Activated CD4-positive, alpha-beta T cell treated with anti-CD3 and anti-CD28 coated beads, Interleukin-2, amount 10 ng/mL, durations not matched to agents 7 days and 5 days (primary cell): Measurements from ENCODE around the gene CNBD2. TPM values are rescaled to one million over a fixed set of nuclear protein-coding genes. Genes with fewer than 3 reads are reported as not detected.
"Not testable (repeated sequence)": the region's sequence is repeated elsewhere in the genome, so short reads cannot be mapped to it uniquely, and the experiment has no call there.

Source experiments
- CTCF ChIA-PET: fragments of 350-600 bp; sonication (Branson Sonifier 250); formaldehyde crosslinking; loops from one replicate; lab custom pipeline; 2021; ENCODE audit warnings: antibody characterized with exemption; lab: Charles Lee
- POLR2A ChIA-PET: fragments of 350-600 bp; sonication (Branson Sonifier 250); formaldehyde crosslinking; loops from one replicate; lab custom pipeline; 2021; ENCODE audit warnings: antibody characterized with exemption; lab: Charles Lee
- DNase-seq: peaks from one replicate; pipeline ENCODE4 v3.0.0-alpha.2; 2020
- H3K27ac Mint-ChIP-seq: one replicate; pipeline ENCODE4 v1.8.0; 2021; ENCODE audit warnings: mild to moderate bottlenecking, moderate library complexity, mixed read lengths
- H3K27me3 Mint-ChIP-seq: one replicate; pipeline ENCODE4 v1.8.0; 2021; ENCODE audit warnings: mixed read lengths
- H3K36me3 Mint-ChIP-seq: one replicate; pipeline ENCODE4 v1.8.0; 2021; ENCODE audit warnings: low read depth, mixed read lengths
- H3K4me1 Mint-ChIP-seq: one replicate; pipeline ENCODE4 v1.8.0; 2021; ENCODE audit warnings: mixed read lengths
- H3K4me3 Mint-ChIP-seq: one replicate; pipeline ENCODE4 v1.8.0; 2021; ENCODE audit warnings: mild to moderate bottlenecking, moderate library complexity, mixed read lengths
- H3K9me3 Mint-ChIP-seq: one replicate; pipeline ENCODE4 v1.8.0; 2021; ENCODE audit warnings: mixed read lengths
- total RNA-seq, 2 experiments: library from RNA; stranded (reverse); gene quantifications; one replicate each; pipeline ENCODE4 v1.2.3, GENCODE V29; 2021

The CNBD2 gene
- total RNA-seq, 2 experiments from 2014 or later, result 4.0 to 5.0 TPM

- POLR2A ChIA-PET, result no interaction called here
- Mint-ChIP-seq H3K27me3 (no peaks in the 10 kb centered on the region), H3K4me1 (no peaks in the 10 kb centered on the region), H3K36me3 (no peaks in the 10 kb centered on the region), H3K4me3 (no peak overlapping the region), H3K9me3 (no peaks in the 10 kb centered on the region), H3K27ac (no peak overlapping the region)
- CTCF ChIA-PET, result interaction anchor here (1.3 to 2.6 kb wide), 2 partner anchors 10 to 24 kb away, joined by 3 to 15 read pairs; partner anchors contain the start of genes CNBD2 and SCAND1
- no peak for DNase-seq
These were observed 9.7 kb downstream of the CNBD2 start for GRCh38 chr20:35978041-35978513.

DNA sequence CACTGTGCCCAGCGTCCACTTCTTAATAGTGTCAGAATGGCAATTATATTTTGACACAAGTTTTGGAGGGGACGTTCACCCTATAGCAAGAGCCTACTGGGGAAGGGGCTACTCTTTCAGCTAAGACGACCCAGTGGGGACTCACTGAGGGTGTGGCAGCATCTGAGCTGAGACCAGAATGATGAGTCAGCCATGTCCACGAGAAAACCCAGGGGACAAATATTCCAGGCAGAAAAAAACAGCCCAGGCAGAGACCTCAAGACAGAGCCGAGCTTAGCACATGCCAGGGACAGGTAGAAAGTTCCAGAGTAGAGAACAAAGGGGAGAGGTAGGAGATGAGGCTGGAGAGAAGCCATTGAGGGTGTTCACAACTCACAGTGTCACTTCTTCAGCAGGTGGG lies 11.2 kb downstream of the CNBD2 start:
- POLR2A ChIA-PET, result no interaction called here
- no peaks in the 10 kb centered on the region for H3K27me3 Mint-ChIP-seq
- CTCF ChIA-PET, result interaction anchor here (1.0 to 3.0 kb wide), 2 partner anchors 18 to 25 kb away, joined by 4 to 19 read pairs; partner anchors contain the start of gene SCAND1

DNA sequence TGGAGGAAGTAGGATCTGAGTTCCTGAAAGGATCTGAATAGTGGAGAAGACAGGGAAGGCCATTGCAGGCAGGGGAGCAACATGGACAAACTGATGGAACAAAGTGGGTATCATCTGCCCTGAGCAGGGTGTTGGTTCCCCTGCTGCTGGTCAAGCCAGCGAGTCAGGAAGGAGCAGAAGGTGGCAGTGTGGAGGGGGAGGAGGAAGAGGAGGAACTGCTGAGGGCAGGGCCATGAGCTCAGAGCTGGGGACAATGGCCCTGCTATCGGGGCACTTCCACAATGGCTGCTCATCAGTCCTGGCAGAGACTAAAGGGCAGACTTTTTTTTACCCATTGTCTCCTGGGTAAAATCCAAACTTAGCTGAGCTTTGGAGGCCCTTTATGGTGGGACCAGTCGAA lies 13.6 kb downstream of the CNBD2 start:
- no peak overlapping the region for H3K27ac Mint-ChIP-seq
- H3K4me3 Mint-ChIP-seq, result no peak overlapping the region
- no peak for DNase-seq
- CTCF ChIA-PET, result interaction anchor here (1.3 to 3.3 kb wide), 4 partner anchors 9 to 221 kb away, joined by 3 to 19 read pairs (median 12); partner anchors contain the start of gene SCAND1
- POLR2A ChIA-PET, result no interaction called here
- no peaks in the 10 kb centered on the region for H3K9me3 Mint-ChIP-seq
- H3K4me1 Mint-ChIP-seq, result no peaks in the 10 kb centered on the region
- H3K27me3 Mint-ChIP-seq, result no peaks in the 10 kb centered on the region
- H3K36me3 Mint-ChIP-seq, result no peaks in the 10 kb centered on the region

More for the DNA sequence above, 11.2 kb downstream of the CNBD2 start:
- no peak for DNase-seq
- no peaks in the 10 kb centered on the region for H3K36me3 Mint-ChIP-seq
- H3K9me3 Mint-ChIP-seq, result no peaks in the 10 kb centered on the region
- H3K27ac Mint-ChIP-seq, result no peak overlapping the region
- H3K4me3 Mint-ChIP-seq, result no peak overlapping the region
- no peaks in the 10 kb centered on the region for H3K4me1 Mint-ChIP-seq

DNA sequence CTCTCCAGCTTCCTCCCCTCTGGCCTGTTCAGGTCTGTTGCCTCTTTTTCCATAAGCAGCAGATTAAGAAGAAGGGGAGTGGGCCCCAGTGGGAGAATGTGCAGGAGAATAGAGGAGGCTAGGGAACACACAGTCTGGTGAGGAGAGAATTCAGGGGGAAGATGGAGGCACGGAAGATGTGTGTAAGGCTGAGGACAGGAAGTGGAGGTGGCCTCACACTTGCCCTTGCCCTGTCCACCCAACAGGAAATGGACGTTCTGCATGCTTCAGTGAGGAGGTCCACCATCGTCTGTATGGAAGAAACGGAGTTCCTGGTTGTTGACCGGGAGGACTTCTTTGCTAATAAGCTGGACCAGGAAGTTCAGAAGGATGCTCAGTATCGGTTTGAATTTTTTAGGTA lies 16.0 kb downstream of the CNBD2 start:
- no peaks in the 10 kb centered on the region for H3K36me3 Mint-ChIP-seq
- no peaks in the 10 kb centered on the region for H3K9me3 Mint-ChIP-seq
- H3K4me3 Mint-ChIP-seq, result no peak overlapping the region
- CTCF ChIA-PET, result interaction anchor here (1.9 kb wide), 1 partner anchor 30 kb away, joined by 5 read pairs; the partner anchor contains the start of gene SCAND1
- no peak for DNase-seq
- no peak overlapping the region for H3K27ac Mint-ChIP-seq
- no peaks in the 10 kb centered on the region for H3K4me1 Mint-ChIP-seq
- POLR2A ChIA-PET, result no interaction called here
- H3K27me3 Mint-ChIP-seq, result peaks cover 2% of the 10 kb centered on the region

DNA sequence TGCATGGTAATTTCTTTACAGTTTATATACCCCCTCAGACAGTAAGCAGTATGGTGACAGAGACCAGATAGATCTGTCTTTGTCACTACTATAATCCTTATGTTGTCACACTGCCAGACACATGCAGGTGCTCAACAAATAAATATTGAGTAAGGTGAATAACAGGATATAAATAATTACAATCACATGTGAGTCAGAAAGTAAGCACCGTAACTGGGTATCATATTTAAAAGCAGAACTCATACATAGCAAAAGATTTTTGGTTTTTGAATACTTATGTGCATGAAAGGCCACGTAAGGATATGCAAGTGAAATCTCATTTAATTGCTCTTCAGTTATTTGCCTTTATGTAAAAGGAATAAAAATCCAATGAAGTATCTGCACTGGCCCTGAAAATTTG lies 17.4 kb downstream of the CNBD2 start:
- CTCF ChIA-PET, result interaction anchor here (0.7 kb wide), 1 partner anchor 1215 kb away, joined by 3 read pairs; no protein-coding TSS in a partner anchor
- no peak overlapping the region for H3K27ac Mint-ChIP-seq
- POLR2A ChIA-PET, result no interaction called here
- H3K9me3 Mint-ChIP-seq, result no peaks in the 10 kb centered on the region
- DNase-seq, result no peak
- no peaks in the 10 kb centered on the region for H3K4me1 Mint-ChIP-seq
- H3K27me3 Mint-ChIP-seq, result peaks cover 7% of the 10 kb centered on the region
- no peaks in the 10 kb centered on the region for H3K36me3 Mint-ChIP-seq
- no peak overlapping the region for H3K4me3 Mint-ChIP-seq

DNA sequence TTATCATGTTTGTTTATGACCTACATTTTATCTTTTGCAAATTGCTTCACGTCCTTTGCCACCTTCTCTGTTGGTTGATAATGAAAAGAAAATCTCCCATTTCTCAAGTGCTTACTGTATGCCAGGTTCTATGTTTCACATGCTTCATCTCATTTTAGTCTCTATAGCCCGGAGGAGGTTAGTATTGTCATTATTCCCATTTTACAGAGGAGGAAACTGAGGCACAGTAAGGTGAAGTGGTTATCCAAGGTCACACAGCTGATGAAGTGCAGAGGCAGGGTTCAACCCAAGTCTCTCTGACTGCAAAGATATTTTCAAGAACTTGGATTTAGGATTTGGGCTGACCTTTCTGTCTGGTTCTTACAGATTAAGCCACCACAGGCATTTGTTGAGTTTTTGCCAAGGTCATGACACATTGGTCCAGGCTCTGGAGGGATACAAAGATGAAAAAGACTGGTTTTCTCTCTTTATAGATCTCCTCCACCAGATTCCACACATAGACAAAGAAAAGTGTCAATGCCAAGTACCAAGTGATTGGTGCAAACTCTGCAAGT lies 20.6 kb downstream of the CNBD2 start:
- CTCF ChIA-PET, result no interaction called here
- H3K36me3 Mint-ChIP-seq, result no peaks in the 10 kb centered on the region

DNA sequence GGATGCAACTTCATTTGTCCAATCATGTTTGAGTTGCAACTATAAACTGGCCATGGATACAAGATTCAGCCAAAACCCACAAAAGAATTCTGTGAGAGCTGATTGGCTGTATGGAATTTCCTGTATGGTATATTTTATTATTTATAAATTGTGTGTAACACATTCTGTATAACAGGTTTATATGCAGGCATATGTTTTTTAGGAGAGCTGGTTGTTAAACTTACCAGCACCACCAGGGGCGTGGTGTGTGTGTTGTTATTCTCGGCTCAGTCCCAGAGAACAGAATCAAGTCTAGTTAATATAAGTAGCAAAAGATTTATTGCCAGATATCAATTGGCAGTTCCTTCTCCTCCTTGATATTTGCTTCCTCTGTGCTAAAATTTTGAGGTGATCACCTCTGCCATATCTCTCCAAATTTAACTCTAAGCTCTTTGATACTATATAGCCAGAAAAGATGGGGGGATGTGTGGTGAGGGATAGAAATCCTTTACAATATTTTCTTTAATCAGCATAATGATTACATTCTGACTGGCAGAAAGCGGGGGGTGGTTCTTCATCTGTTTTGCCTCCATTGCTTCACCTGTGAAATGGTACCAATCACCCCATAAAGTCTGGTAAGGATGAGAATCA lies 22.9 kb downstream of the CNBD2 start:
- POLR2A ChIA-PET, result interaction anchor here (0.8 kb wide), 1 partner anchor 107 kb away, joined by 3 read pairs; no protein-coding TSS in a partner anchor
- Mint-ChIP-seq H3K36me3 (no peaks in the 10 kb centered on the region), H3K27me3 (peaks cover 10% of the 10 kb centered on the region), H3K9me3 (no peaks in the 10 kb centered on the region), H3K4me3 (no peak overlapping the region), H3K27ac (no peak overlapping the region), H3K4me1 (peaks cover 4% of the 10 kb centered on the region)
- peak; percentile 19 for DNase-seq
- CTCF ChIA-PET, result interaction anchor here (1.0 to 4.5 kb wide), 7 partner anchors 10 to 448 kb away, joined by 3 to 32 read pairs (median 6); partner anchors contain the start of gene SCAND1

More for the DNA sequence above, 20.6 kb downstream of the CNBD2 start:
- no peak overlapping the region for H3K27ac Mint-ChIP-seq
- H3K27me3 Mint-ChIP-seq, result peaks cover 10% of the 10 kb centered on the region
- H3K4me3 Mint-ChIP-seq, result no peak overlapping the region
- POLR2A ChIA-PET, result no interaction called here
- peaks cover 4% of the 10 kb centered on the region for H3K4me1 Mint-ChIP-seq
- H3K9me3 Mint-ChIP-seq, result no peaks in the 10 kb centered on the region
- DNase-seq, result no peak

GRCh38 chr20:35992713-35993335 lies 24.4 kb downstream of the CNBD2 start:
- peaks cover 10% of the 10 kb centered on the region for H3K27me3 Mint-ChIP-seq
- no peaks in the 10 kb centered on the region for H3K36me3 Mint-ChIP-seq
- H3K27ac Mint-ChIP-seq, result no peak overlapping the region
- DNase-seq, result peak; percentile 59
- H3K4me1 Mint-ChIP-seq, result peaks cover 4% of the 10 kb centered on the region
- H3K4me3 Mint-ChIP-seq, result no peak overlapping the region
- ChIA-PET CTCF (interaction anchor here (0.5 to 4.5 kb wide), 25 partner anchors 10 to 1224 kb away, joined by 3 to 32 read pairs (median 4); partner anchors contain the start of gene SCAND1), POLR2A (interaction anchor here (0.6 to 1.7 kb wide), 3 partner anchors 12 to 146 kb away, joined by 3 to 4 read pairs (median 4); no protein-coding TSS in a partner anchor)
- H3K9me3 Mint-ChIP-seq, result no peaks in the 10 kb centered on the region

GRCh38 chr20:35994994-35995453 lies 26.6 kb downstream of the CNBD2 start:
- ChIA-PET POLR2A (no interaction called here), CTCF (interaction anchor here (0.6 to 4.5 kb wide), 8 partner anchors 41 to 872 kb away, joined by 3 to 17 read pairs (median 4); partner anchors contain the start of gene SCAND1)
- no peak overlapping the region for H3K4me3 Mint-ChIP-seq

DNA sequence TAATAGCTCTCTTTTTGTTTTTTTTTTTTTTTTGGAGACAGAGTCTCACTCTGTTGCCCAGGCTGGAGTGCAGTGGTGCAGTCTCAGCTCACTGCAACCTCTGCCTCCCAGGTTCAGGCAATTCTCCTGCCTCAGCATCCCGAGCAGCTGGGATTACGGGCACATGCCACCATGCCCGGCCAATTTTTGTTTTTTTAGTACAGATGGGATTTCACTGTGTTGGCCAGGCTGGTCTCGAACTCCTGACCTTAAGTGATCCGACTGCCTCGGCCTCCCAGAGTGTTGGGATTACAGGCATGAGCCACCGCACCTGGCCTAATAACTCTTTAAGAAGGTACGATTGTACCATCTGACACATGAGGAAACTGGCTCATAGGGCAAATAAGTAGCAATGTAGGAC lies 28.1 kb downstream of the CNBD2 start:
- DNase-seq, POLR2A ChIA-PET, H3K4me3 Mint-ChIP-seq, H3K36me3 Mint-ChIP-seq, H3K9me3 Mint-ChIP-seq, H3K4me1 Mint-ChIP-seq, H3K27ac Mint-ChIP-seq, H3K27me3 Mint-ChIP-seq: not testable (repeated sequence)
- CTCF ChIA-PET, result interaction anchor here (1.3 kb wide), 1 partner anchor 142 kb away, joined by 4 read pairs; no protein-coding TSS in a partner anchor

More at GRCh38 chr20:35994994-35995453, 26.6 kb downstream of the CNBD2 start:
- peak; percentile 86 for DNase-seq
- Mint-ChIP-seq H3K27me3 (peaks cover 5% of the 10 kb centered on the region), H3K36me3 (no peaks in the 10 kb centered on the region), H3K9me3 (no peaks in the 10 kb centered on the region), H3K27ac (no peak overlapping the region), H3K4me1 (peaks cover 4% of the 10 kb centered on the region)

GRCh38 chr20:36001331-36001730 lies 32.9 kb downstream of the CNBD2 start:
- H3K36me3 Mint-ChIP-seq, H3K4me3 Mint-ChIP-seq, POLR2A ChIA-PET, H3K27me3 Mint-ChIP-seq, H3K4me1 Mint-ChIP-seq, H3K27ac Mint-ChIP-seq, H3K9me3 Mint-ChIP-seq, CTCF ChIA-PET, DNase-seq: not testable (repeated sequence)

DNA sequence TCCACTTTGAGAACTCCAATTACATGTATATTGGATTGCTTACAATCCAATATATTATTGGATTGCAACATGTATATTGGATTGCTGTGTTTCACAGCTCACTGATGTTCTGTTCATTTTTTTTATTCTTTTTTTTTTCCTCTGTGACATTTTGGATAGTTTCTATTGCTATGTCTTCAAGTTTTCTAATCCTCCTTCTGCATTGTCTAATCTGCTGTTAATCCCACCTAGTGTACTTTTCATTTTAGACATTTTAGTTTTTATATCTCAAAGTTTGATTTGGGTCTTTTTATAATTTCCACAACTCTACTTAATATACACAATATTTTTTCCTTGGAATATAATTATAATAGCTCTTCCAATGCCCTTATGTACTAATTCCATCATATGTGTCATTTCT lies 34.5 kb downstream of the CNBD2 start:
- Mint-ChIP-seq H3K27me3 (peaks cover 2% of the 10 kb centered on the region), H3K36me3 (no peaks in the 10 kb centered on the region), H3K4me3 (no peak overlapping the region), H3K4me1 (no peaks in the 10 kb centered on the region), H3K9me3 (peaks cover 4% of the 10 kb centered on the region), H3K27ac (no peak overlapping the region)
- POLR2A ChIA-PET, result no interaction called here
- CTCF ChIA-PET, result interaction anchor here (1.7 kb wide), 1 partner anchor 9 kb away, joined by 6 read pairs; no protein-coding TSS in a partner anchor
- no peak for DNase-seq
